SK-N-SH (cell line): ENCODE results near the gene GAGE12J. TPM values are rescaled to one million over a fixed set of nuclear protein-coding genes. Genes with fewer than 3 reads are reported as not detected.

Experiments
- CTCF ChIA-PET: fragments of 300-600, 350-600 bp; formaldehyde crosslinking; extraction: SDS; loops from one replicate; lab custom pipeline; 2021; lab: Yijun Ruan, JAX
- POLR2A ChIA-PET: fragments of 350-600 bp; sonication (Branson Sonifier 250); formaldehyde crosslinking; extraction: SDS; loops from one replicate; lab custom pipeline; 2020; ENCODE audit warnings: antibody characterized with exemption, inconsistent platforms; lab: Yijun Ruan, JAX
- DNase-seq: peaks from one replicate; pipeline ENCODE4 v3.0.0; 2012
- H2AFZ ChIP-seq: fragments of 200-600 bp; sonication (generic); 2 replicates; pipeline ENCODE4 v1.8.1; 2016; ENCODE audit warnings: antibody characterized with exemption, mild to moderate bottlenecking, low read depth
- H3F3A ChIP-seq: fragments of 200-600 bp; sonication (generic); replicated peaks from 2 replicates; pipeline ENCODE3; 2016; ENCODE audit warnings: antibody characterized with exemption, mild to moderate bottlenecking; ENCODE audit not compliant: insufficient read depth
- H3K27ac ChIP-seq, 2 experiments: fragments of 200-500 bp in 1 of 2; fragments of 200-600 bp in 1 of 2; sonication (Bioruptor generic) in 1 of 2; sonication (generic), shearing (Covaris generic) in 1 of 2; 2 replicates each; pipeline versions ENCODE4 v1.5.1 to v1.6.1; 2014 to 2016; ENCODE audit warnings: low read depth in 2 of 2, inconsistent platforms in 1 of 2, low read length in 1 of 2, mild to moderate bottlenecking in 1 of 2, mixed read lengths in 1 of 2
- H3K27me3 ChIP-seq: fragments of 200-600 bp; sonication (generic), shearing (Covaris generic); 2 replicates; pipeline ENCODE4 v1.6.1; 2016; ENCODE audit warnings: mixed run types; ENCODE audit not compliant: insufficient read depth
- H3K36me3 ChIP-seq, 2 experiments: fragments of 200-500 bp in 1 of 2; fragments of 200-600 bp in 1 of 2; sonication (Bioruptor generic) in 1 of 2; sonication (generic) in 1 of 2; replicated peaks in 1 of 2; 2 replicates each; pipeline versions ENCODE3 to v1.5.1; 2014 to 2016; ENCODE audit warnings: low read length in 1 of 2, mild to moderate bottlenecking in 1 of 2; ENCODE audit not compliant: insufficient read depth in 2 of 2, control insufficient read depth in 1 of 2
- H3K4me1 ChIP-seq, 2 experiments: fragments of 200-500 bp in 1 of 2; fragments of 200-600 bp in 1 of 2; sonication (Bioruptor generic) in 1 of 2; sonication (generic), shearing (Covaris generic) in 1 of 2; 2 replicates each; pipeline versions ENCODE4 v1.5.1 to v1.6.1; 2014 to 2016; ENCODE audit warnings: low read depth in 1 of 2, low read length in 1 of 2, mixed run types in 1 of 2; ENCODE audit not compliant: insufficient read depth in 2 of 2, control insufficient read depth in 1 of 2
- H3K4me2 ChIP-seq: fragments of 200-600 bp; sonication (generic), shearing (Covaris generic); 2 replicates; pipeline ENCODE4 v1.6.1; 2017; ENCODE audit warnings: mixed run types
- H3K4me3 ChIP-seq, 2 experiments: fragments of 200-500 bp in 1 of 2; fragments of 200-600 bp in 1 of 2; sonication (Bioruptor generic) in 1 of 2; sonication (generic), shearing (Covaris generic) in 1 of 2; 2 replicates each; pipeline versions ENCODE4 v1.5.1 to v1.8.1; 2014 to 2016; ENCODE audit warnings: low read depth in 2 of 2, inconsistent platforms in 1 of 2, low read length in 1 of 2, mild to moderate bottlenecking in 1 of 2, mixed read lengths in 1 of 2, moderate library complexity in 1 of 2
- H3K79me2 ChIP-seq: fragments of 200-600 bp; sonication (generic); 2 replicates; pipeline ENCODE4 v1.8.1; 2017; ENCODE audit warnings: mild to moderate bottlenecking; ENCODE audit not compliant: insufficient read depth
- H3K9ac ChIP-seq: fragments of 200-600 bp; sonication (generic); 2 replicates; pipeline ENCODE4 v1.6.1; 2017; ENCODE audit warnings: mixed run types
- H3K9me2 ChIP-seq: fragments of 200-600 bp; sonication (generic); 2 replicates; pipeline ENCODE4 v1.6.1; 2017; ENCODE audit warnings: mixed run types
- H3K9me3 ChIP-seq: fragments of 200-600 bp; sonication (generic); 2 replicates; pipeline ENCODE4 v1.6.1; 2017; ENCODE audit warnings: mixed run types, mild to moderate bottlenecking, moderate library complexity
- H4K20me1 ChIP-seq: fragments of 200-600 bp; sonication (generic); 2 replicates; pipeline ENCODE4 v1.6.1; 2017; ENCODE audit warnings: mild to moderate bottlenecking, mixed run types; ENCODE audit not compliant: insufficient read depth
- CHD2 ChIP-seq: fragments of 150-350 bp; IDR thresholded peaks from 2 replicates; pipeline ENCODE4 v1.6.1; 2018; ENCODE audit warnings: low read length; ENCODE audit not compliant: partially characterized antibody
- ELF1 ChIP-seq: IDR thresholded peaks from 2 replicates; pipeline ENCODE4 v1.4.0; 2012
- EP300 ChIP-seq, 2 experiments: IDR thresholded peaks; 2 replicates each; pipeline versions ENCODE4 v1.4.0 to v1.6.1; 2012; ENCODE audit warnings: borderline replicate concordance in 1 of 2, low read depth in 1 of 2, low read length in 1 of 2
- EZH2phosphoT487 ChIP-seq: fragments of 200-600 bp; sonication (generic); IDR thresholded peaks from 2 replicates; pipeline ENCODE4 v1.6.1; 2017; ENCODE audit warnings: low read depth, mixed run types, mild to moderate bottlenecking, antibody characterized with exemption, moderate library complexity, borderline replicate concordance
- FOSL2 ChIP-seq: IDR thresholded peaks from 2 replicates; pipeline ENCODE4 v1.4.0; 2012; ENCODE audit warnings: low read depth, mild to moderate bottlenecking, moderate library complexity, borderline replicate concordance
- FOXJ3 ChIP-seq: sonication (generic); formaldehyde crosslinking; IDR thresholded peaks from 2 replicates; pipeline ENCODE4 v1.5.1; 2020; ENCODE audit warnings: mild to moderate bottlenecking, missing genetic modification reagents
- GATA2 ChIP-seq: sonication (generic); formaldehyde crosslinking; IDR thresholded peaks from 2 replicates; pipeline ENCODE4 v1.5.0; 2020; ENCODE audit warnings: mild to moderate bottlenecking, missing genetic modification reagents
- JUND ChIP-seq: IDR thresholded peaks from 2 replicates; pipeline ENCODE4 v1.4.0; 2012
- MEF2A ChIP-seq: IDR thresholded peaks from 2 replicates; pipeline ENCODE4 v1.4.0; 2012; ENCODE audit warnings: low read depth, borderline replicate concordance
- MXI1 ChIP-seq: IDR thresholded peaks from 2 replicates; pipeline ENCODE4 v1.6.1; 2012; ENCODE audit warnings: mild to moderate bottlenecking, low read depth, low read length, improper control_type of control experiment
- NRF1 ChIP-seq: IDR thresholded peaks from 2 replicates; pipeline ENCODE4 v1.6.1; 2012; ENCODE audit warnings: low read depth, mild to moderate bottlenecking, low read length
- RAD21 ChIP-seq: IDR thresholded peaks from 2 replicates; pipeline ENCODE4 v1.6.1; 2012; ENCODE audit warnings: mild to moderate bottlenecking, low read length
- SMC3 ChIP-seq: IDR thresholded peaks from 2 replicates; pipeline ENCODE4 v1.6.1; 2012; ENCODE audit warnings: low read depth, low read length, improper control_type of control experiment
- TCF12 ChIP-seq: IDR thresholded peaks from 2 replicates; pipeline ENCODE4 v1.4.0; 2012
- TEAD4 ChIP-seq: IDR thresholded peaks from 2 replicates; pipeline ENCODE4 v1.4.0; 2012; ENCODE audit warnings: mild to moderate bottlenecking, borderline replicate concordance; ENCODE audit not compliant: insufficient read depth
- WGBS: methylation state at CpG from one replicate; pipeline ENCODE4 v1.1.6; 2017; ENCODE audit warnings: low lambda C conversion rate; 5-methylcytosine and 5-hydroxymethylcytosine counted together
- polyA plus RNA-seq, 3 experiments: library from polyadenylated mRNA; depleted of rRNA; stranded (reverse); fragments of >200 nt; gene quantifications; 2 replicates each; pipeline ENCODE4 v1.2.3, GENCODE V29; 2012
- TF ChIP-seq, protein P1 (sequence below): IDR thresholded peaks from 2 replicates; pipeline ENCODE4 v1.4.0; 2012; ENCODE audit warnings: low read depth
- TF ChIP-seq, protein P2 (sequence below): IDR thresholded peaks from 2 replicates; pipeline ENCODE4 v1.6.1; 2012; ENCODE audit warnings: mild to moderate bottlenecking, low read depth, low read length, moderate library complexity

The GAGE12J gene
- polyA plus RNA-seq, 1 of the 3 experiments (the other 2 are of a cell fraction), result not detected

DNA sequence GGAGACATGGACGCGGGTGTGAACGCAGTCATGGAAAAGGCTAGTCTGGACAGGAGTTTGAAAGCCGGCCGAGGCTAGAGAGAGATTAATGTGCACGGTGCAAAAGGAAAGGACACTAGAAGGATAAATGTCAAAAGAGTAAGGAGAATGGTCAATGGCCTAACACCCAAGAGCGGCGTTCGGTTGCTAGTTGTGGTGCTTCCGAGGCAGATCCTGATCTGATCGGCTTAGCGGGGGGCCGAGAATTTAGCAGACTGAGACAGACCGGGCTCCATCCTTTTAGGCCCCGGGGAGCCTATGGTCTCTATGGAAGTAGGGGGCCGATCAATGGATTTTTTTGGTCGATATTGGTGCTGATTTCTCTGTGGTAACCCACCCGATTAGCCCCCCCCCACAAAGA, 11.5 kb upstream of the GAGE12J start:
- Histone ChIP-seq H3K9ac (no peak overlapping the region), H2AFZ (no peak overlapping the region), H3K4me2 (peak overlapping the region; percentile 78; the same call in 1 of the 2 replicates), H4K20me1 (no peaks in the 10 kb centered on the region), H3K4me3 (no peak overlapping the region)
- 49% methylated on average over 18 of the region's 18 CpGs for WGBS
- no peak for DNase-seq
- ChIA-PET CTCF (interaction anchor here (2.3 kb wide), 1 partner anchor 19 kb away, joined by 9 read pairs; no protein-coding TSS in a partner anchor), POLR2A (no interaction called here)
- no peak for TF ChIP-seq FOSL2
- TF ChIP-seq TEAD4, result no peak
- TF ChIP-seq MXI1, result no peak
- no peak for TF ChIP-seq CHD2
- TF ChIP-seq, protein P1, sequence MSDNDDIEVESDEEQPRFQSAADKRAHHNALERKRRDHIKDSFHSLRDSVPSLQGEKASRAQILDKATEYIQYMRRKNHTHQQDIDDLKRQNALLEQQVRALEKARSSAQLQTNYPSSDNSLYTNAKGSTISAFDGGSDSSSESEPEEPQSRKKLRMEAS, result no peak
- no peak for TF ChIP-seq FOXJ3
- no peak for TF ChIP-seq MEF2A
- TF ChIP-seq NRF1, result no peak
- TF ChIP-seq ELF1, result no peak
- TF ChIP-seq, protein P2, sequence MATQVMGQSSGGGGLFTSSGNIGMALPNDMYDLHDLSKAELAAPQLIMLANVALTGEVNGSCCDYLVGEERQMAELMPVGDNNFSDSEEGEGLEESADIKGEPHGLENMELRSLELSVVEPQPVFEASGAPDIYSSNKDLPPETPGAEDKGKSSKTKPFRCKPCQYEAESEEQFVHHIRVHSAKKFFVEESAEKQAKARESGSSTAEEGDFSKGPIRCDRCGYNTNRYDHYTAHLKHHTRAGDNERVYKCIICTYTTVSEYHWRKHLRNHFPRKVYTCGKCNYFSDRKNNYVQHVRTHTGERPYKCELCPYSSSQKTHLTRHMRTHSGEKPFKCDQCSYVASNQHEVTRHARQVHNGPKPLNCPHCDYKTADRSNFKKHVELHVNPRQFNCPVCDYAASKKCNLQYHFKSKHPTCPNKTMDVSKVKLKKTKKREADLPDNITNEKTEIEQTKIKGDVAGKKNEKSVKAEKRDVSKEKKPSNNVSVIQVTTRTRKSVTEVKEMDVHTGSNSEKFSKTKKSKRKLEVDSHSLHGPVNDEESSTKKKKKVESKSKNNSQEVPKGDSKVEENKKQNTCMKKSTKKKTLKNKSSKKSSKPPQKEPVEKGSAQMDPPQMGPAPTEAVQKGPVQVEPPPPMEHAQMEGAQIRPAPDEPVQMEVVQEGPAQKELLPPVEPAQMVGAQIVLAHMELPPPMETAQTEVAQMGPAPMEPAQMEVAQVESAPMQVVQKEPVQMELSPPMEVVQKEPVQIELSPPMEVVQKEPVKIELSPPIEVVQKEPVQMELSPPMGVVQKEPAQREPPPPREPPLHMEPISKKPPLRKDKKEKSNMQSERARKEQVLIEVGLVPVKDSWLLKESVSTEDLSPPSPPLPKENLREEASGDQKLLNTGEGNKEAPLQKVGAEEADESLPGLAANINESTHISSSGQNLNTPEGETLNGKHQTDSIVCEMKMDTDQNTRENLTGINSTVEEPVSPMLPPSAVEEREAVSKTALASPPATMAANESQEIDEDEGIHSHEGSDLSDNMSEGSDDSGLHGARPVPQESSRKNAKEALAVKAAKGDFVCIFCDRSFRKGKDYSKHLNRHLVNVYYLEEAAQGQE, result no peak
- TF ChIP-seq EZH2phosphoT487, result no peak
- no peak for TF ChIP-seq JUND
- no peak for TF ChIP-seq SMC3
- TF ChIP-seq, all 33 proteins: peak for 0
- no peaks in the 10 kb centered on the region for H3K79me2 ChIP-seq
- no peaks in the 10 kb centered on the region for H3K36me3 ChIP-seq
- no peak overlapping the region for H3K27ac ChIP-seq
- H3K9me2 ChIP-seq, result no peaks in the 10 kb centered on the region
- peaks cover 53% of the 10 kb centered on the region for H3K27me3 ChIP-seq
- H3F3A ChIP-seq, result no peaks in the 10 kb centered on the region
- H3K4me1 ChIP-seq, result no peaks in the 10 kb centered on the region; a peak in 1 of 4 replicates
- no peaks in the 10 kb centered on the region for H3K9me3 ChIP-seq

DNA sequence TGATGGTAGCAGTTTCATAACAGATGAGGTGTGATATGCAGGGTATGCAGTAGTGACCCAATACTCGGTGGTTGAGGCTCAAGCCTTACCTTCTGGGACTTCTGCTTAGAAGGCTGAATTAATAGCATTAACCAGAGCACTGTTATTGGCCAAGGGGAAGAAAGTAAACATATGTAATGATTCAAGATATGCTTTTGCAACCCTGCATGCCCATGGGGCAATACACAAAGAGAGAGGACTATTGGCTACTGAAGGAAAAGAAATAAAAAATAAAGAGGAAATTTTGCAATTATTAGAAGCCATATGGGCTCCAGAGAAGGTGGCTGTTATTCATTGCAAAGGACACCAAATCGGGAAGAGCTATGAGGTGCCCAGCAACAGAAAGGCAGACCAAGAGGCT, 9.7 kb upstream of the GAGE12J start:
- TF ChIP-seq ELF1 (no peak), EZH2phosphoT487 (no peak), GATA2 (CRISPR knock-in tag) (no peak), JUND (no peak), EP300 (IDR thresholded peaks at IDR 0.05; ENCODE audit: borderline replicate concordance in 1 of 2, low read depth in 1 of 2, low read length in 1 of 2) (no peak), CHD2 (no peak), MXI1 (no peak), RAD21 (no peak), TCF12 (no peak)
- TF ChIP-seq, protein P1, result no peak
- Histone ChIP-seq H3K27ac (no peak overlapping the region), H3K36me3 (no peaks in the 10 kb centered on the region), H3K4me1 (no peaks in the 10 kb centered on the region; a peak in 1 of 4 replicates), H3K27me3 (peaks cover 41% of the 10 kb centered on the region), H3K4me2 (no peak overlapping the region), H4K20me1 (no peaks in the 10 kb centered on the region), H3K9ac (no peak overlapping the region), H3K9me3 (no peaks in the 10 kb centered on the region), H3K4me3 (no peak overlapping the region), H2AFZ (no peak overlapping the region), H3K9me2 (no peaks in the 10 kb centered on the region), H3K79me2 (no peaks in the 10 kb centered on the region), H3F3A (no peaks in the 10 kb centered on the region)
- WGBS, result 0% methylated on average over 2 of the region's 2 CpGs
- no peak for DNase-seq
- POLR2A ChIA-PET, result no interaction called here
- CTCF ChIA-PET, result no interaction called here
